Erythroblast (primary cell): ENCODE measurements around the gene ARMC3.

ENCODE experiments used
- DNase-seq, 2 experiments: peaks; one replicate each; lab custom pipeline; 2025; lab: John Stamatoyannopoulos, UW
- GATA1 ChIP-seq: IDR thresholded peaks from 2 replicates; pipeline ENCODE4 v1.6.1; 2011; ENCODE audit warnings: low read depth, mild to moderate bottlenecking, control low read depth, low read length, moderate library complexity
- POLR2A ChIP-seq: IDR thresholded peaks from 2 replicates; pipeline ENCODE4 v1.6.1; 2011; ENCODE audit warnings: mild to moderate bottlenecking, low read length

Gene ARMC3

GRCh38 chr10:22990443-22990842 is 62.6 kb downstream of the ARMC3 start:
- no peak for DNase-seq
- TF ChIP-seq POLR2A (no peak), GATA1 (no peak)

- TF ChIP-seq POLR2A (no peak), GATA1 (no peak)
- DNase-seq = no peak
Measured at GRCh38 chr10:22992075-22992474, 64.2 kb downstream of the ARMC3 start.

GRCh38 chr10:22992621-22993020 is 64.8 kb downstream of the ARMC3 start:
- TF ChIP-seq POLR2A (no peak), GATA1 (no peak)

GRCh38 chr10:22993314-22993713 is 65.5 kb downstream of the ARMC3 start:
- no peak for DNase-seq
- no peak for TF ChIP-seq GATA1
- TF ChIP-seq POLR2A = no peak

More at GRCh38 chr10:22992621-22993020, 64.8 kb downstream of the ARMC3 start:
- DNase-seq = no peak

GRCh38 chr10:22997096-22997495 is 69.2 kb downstream of the ARMC3 start:
- DNase-seq = peak; percentile 4 to 5
- no peak for TF ChIP-seq GATA1
- no peak for TF ChIP-seq POLR2A

GRCh38 chr10:22998091-22998490 is 70.2 kb downstream of the ARMC3 start:
- TF ChIP-seq POLR2A (no peak), GATA1 (no peak)
- DNase-seq = no peak

- DNase-seq = no peak
- TF ChIP-seq POLR2A = no peak
- TF ChIP-seq GATA1 = no peak
Measured at GRCh38 chr10:22999942-23000341, 72.1 kb downstream of the ARMC3 start.

GRCh38 chr10:23001901-23002516 is 74.2 kb downstream of the ARMC3 start:
- no peak for DNase-seq
- no peak for TF ChIP-seq POLR2A
- TF ChIP-seq GATA1 = no peak

- TF ChIP-seq GATA1 (no peak), POLR2A (no peak)
- no peak for DNase-seq
Measured at GRCh38 chr10:23005150-23005549, 77.3 kb downstream of the ARMC3 start.

GRCh38 chr10:23013581-23014335 is 85.9 kb downstream of the ARMC3 start:
- no peak for DNase-seq

GRCh38 chr10:23015021-23015707 is 87.3 kb downstream of the ARMC3 start:
- TF ChIP-seq POLR2A (no peak), GATA1 (no peak)
- no peak for DNase-seq

More at GRCh38 chr10:23013581-23014335, 85.9 kb downstream of the ARMC3 start:
- TF ChIP-seq POLR2A (no peak), GATA1 (no peak)

GRCh38 chr10:23016636-23017035 is 88.8 kb downstream of the ARMC3 start:
- DNase-seq = no peak
- TF ChIP-seq GATA1 (no peak), POLR2A (no peak)

- TF ChIP-seq POLR2A (no peak), GATA1 (no peak)
- no peak for DNase-seq
Measured at GRCh38 chr10:23019633-23020032, 91.8 kb downstream of the ARMC3 start.

GRCh38 chr10:23021430-23021829 is 93.6 kb downstream of the ARMC3 start:
- DNase-seq = no peak
- TF ChIP-seq GATA1 = no peak
- TF ChIP-seq POLR2A = no peak
